HG03045 (cell line): ENCODE measurements around the gene MAPKAP1.

Source experiments
- ATAC-seq: cut with Tn5 transposase; IDR thresholded peaks from one replicate; pipeline ENCODE4 v1.9.1; 2021; ENCODE audit warnings: mild to moderate bottlenecking, moderate library complexity; ENCODE audit not compliant: unreplicated experiment

Gene MAPKAP1

DNA sequence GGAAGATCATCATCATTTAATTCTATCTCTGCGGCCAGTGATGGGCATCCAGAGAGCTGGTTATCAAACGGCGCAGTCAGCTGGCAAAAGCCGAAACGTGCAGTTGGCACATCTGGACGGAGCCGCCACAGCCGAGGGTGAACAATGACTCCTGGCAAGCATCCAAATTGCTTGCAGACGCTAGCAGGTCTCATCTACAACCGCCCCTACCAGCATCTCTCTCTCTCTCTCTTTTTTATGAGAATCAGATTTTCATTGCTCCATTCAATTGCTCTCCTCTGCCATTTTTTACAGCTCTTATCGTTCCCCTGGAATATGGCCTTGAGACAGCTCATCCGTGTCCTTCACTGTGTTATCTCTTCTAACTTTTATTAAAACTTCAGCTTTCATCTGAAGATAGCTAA lies 165.2 kb downstream of the MAPKAP1 start:
- no peak for ATAC-seq

GRCh38 chr9:125540497-125540896 lies 166.5 kb downstream of the MAPKAP1 start:
- no peak for ATAC-seq

- ATAC-seq, result no peak
These were observed 168.9 kb downstream of the MAPKAP1 start for GRCh38 chr9:125538092-125538473.

- ATAC-seq, result no peak
These were observed 169.4 kb downstream of the MAPKAP1 start for GRCh38 chr9:125537442-125538091.

- ATAC-seq, result no peak
These were observed 170.2 kb downstream of the MAPKAP1 start for GRCh38 chr9:125536776-125537175.

DNA sequence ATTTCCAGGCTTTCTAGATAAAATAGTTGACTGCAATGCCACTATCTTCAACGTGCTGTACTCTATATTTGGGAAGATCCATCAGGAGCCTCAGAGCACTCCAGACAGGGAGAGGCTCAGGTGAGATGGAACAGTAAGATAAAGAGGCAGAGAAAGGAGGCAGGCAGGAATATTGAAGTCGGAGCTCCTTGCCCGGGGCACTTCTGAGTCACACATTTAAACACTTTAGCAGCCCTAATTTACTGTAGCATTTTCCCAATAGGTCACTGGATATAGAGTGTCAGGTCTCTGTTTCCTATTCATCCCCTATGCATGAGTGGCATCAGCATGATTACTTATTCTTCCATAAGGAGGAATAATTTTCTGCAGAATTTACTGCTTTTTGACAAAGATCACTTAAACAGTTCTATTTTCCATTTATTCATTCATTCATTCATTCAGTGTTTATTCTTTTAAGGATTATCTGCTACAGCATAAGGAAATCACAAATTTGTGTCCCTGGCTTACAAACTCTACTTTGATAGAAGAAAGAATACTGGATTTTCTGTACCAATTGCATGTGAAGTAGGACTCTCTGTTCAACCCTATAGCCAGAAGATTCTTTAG lies 170.7 kb downstream of the MAPKAP1 start:
- ATAC-seq, result no peak

DNA sequence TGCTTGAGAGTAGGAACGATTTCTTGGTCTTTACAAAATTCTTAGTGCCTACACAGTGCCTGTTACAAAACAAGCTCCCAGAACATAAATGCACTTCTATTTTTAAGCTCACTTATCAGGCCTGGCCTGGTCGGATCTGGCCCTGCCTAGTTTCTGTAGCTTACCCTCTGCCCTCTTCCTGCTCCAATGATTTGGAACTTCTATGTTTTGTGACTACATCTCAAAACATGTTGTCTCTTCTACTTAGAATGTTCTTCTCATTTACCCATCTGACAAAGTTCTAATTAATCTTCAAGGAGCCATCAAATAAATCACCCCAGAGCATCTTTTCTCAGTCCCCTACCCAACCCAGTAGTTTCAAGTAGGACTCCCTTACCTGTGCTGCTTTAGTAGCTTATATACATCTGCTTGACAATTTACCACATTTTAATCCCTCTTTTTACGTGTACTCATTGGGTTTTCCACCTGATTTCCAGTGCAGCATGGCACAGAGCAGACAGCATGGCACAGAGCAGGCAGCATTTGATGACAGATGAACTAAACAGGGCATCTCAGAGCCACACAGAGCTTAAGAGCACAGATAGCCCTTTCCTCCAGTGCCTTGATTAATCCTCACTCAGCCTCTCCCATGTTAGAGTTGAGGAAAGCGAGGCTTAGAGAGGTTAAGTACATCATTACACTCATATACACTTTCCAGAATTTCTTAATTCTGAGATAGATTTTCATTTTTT lies 171.9 kb downstream of the MAPKAP1 start:
- no peak for ATAC-seq

GRCh38 chr9:125532812-125533594 lies 174.0 kb downstream of the MAPKAP1 start:
- ATAC-seq, result no peak

DNA sequence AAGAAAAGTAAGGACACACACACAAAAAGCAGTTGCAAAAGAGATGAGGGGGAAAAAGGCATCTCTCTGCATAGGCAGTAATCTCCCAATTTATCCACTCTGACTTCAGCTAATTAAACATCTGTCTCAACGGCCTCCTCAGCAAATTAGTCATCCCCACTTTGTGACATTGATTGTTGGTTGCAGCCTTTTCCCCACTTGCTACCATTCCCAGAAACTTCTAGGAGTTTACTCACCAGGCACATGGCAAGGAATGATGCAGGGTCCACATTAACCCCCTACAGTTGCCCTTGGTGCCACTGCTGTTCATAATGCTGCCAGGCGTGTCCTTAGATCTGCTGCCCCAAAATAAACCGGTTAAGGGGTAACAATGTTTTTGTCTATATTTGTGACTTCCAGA lies 174.6 kb downstream of the MAPKAP1 start:
- no peak for ATAC-seq

GRCh38 chr9:125529589-125530515 lies 177.2 kb downstream of the MAPKAP1 start:
- no peak for ATAC-seq

GRCh38 chr9:125529107-125529506 lies 177.9 kb downstream of the MAPKAP1 start:
- no peak for ATAC-seq

DNA sequence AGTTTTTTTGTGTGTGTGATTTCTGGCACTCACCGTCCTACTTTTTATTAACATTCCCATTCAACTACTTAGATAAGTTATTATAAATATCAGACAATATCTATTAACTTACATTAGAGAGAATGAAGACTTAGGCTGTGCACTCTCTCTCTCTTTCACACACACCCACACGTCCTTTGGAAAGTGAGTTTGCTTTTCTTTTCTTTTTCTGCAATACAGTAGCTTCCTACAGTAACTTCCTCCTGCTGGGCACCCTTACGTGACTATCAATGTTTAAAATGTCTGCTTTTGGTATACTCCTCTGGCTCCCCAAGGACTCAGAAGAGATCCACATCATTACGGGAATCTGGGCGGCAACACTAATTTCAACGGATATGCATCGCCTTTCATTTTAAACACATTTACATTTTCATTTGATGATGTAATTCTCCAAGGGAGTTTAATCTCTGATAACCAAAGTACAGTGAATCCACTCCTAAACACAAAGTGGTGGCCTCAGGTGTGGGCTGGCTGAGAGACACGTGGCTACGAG lies 179.5 kb downstream of the MAPKAP1 start:
- no peak for ATAC-seq

- ATAC-seq, result no peak
These were observed 180.9 kb downstream of the MAPKAP1 start for GRCh38 chr9:125525921-125526631.

DNA sequence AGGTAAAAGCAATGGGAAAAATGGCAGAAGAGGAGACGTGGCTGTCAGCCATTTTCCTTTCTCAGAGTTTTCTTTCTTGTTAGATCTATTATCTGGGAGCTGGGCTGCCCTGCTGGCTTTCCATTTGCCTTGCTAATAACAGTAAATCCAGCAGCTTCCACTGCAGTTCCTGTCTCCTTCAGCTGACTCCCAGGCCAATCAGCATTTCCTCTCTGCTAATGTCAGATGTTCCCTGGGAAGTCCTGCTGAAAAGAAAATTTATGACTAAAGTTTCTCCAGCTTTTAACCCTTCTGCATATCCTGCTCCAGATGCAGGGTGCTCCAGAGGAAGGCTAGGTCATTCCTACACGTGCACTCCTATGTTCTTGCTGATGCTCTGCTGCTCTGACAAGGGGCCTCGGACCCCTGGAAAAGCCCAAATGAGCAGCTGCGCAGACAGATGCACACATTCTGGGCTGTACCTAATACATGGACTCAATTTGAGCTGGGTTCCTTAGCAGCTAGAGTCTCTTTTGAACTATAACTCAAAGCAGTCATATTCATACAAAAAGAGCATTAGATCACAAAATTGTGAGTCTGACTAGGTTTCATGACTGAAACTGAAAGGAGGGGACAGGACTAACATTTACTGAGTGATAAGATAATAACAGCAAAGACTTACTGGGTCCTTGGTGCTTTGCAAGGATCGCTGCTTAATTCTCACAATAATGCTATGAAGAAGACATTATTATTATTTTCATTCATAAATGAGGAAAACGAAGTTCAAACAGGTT lies 182.2 kb downstream of the MAPKAP1 start:
- no peak for ATAC-seq

DNA sequence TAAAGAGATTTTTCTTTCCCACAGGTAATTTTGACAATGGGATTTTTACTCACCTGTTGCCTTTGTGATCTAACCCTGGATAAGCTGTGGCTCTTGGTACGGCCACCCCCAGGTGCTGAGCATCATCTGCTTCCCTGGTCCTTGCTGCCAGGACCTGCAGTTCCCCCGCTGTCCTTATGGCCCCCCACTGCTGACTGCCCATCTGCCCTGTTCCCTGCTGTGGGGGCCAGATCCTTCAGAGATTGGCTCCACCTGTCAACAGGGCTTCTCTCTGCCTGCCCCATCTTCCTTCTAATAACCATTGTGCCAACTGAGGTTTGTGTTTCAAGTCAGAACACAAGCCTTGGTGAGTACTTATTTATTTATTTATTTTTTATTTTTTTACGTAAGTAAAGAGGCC lies 183.3 kb downstream of the MAPKAP1 start:
- ATAC-seq, result no peak

DNA sequence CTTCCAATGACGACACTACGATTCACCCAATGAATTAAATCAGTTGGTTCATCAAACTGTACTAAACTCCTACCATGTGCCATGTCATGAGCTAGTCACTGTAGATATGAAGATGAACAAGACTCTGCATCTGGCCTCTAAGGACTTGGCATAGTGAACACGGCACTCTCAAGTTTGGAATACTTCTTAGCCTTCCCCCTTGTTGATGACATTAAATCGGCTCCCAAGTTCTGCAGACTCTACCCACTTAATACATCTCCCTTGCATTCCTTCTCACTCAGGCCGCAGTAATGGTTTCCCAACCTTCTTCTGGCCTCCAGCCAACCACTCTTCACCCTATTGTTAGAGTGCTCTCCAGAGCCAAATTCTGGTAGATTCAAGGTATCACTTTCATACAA lies 184.7 kb downstream of the MAPKAP1 start:
- ATAC-seq, result no peak

DNA sequence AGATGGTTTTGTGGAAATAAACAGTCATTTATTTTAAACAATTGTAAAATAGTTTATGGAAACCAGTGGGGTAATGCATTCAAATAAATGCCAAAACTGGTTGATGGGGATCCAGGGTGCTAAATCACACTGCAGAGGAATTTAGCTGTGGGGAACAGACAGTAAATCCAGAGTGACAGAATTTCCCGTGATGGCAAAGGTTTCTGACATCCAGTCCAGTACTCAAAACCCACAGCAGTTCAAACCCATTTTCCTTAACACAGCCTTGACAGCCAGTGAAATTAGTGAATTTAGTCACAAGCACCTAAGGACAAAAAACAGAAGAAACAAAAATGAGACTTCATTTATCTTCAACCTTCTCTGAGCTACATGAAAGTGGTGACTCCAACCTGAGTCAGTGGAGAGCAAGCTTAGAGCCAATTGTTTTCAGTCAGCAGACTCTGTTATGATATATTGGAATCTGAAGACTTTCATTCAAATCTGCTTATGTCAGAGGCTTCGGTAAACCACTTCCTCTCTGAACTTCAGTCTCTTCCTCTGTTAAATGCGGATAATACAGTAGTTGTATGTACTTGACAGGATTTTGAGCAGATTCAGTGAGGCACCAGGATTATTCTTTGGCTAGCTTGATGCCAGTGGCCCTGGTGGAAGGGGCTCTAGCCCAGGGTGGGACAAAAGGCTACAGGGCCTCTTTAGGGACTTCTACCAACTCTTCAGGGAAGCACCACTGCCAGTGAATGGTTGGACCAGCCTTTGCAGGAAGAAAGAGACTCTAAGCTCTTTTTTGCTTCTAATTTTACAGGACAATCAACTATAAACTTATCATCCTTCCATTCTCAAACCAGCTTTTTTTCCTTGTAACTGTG lies 185.3 kb downstream of the MAPKAP1 start:
- ATAC-seq, result no peak

DNA sequence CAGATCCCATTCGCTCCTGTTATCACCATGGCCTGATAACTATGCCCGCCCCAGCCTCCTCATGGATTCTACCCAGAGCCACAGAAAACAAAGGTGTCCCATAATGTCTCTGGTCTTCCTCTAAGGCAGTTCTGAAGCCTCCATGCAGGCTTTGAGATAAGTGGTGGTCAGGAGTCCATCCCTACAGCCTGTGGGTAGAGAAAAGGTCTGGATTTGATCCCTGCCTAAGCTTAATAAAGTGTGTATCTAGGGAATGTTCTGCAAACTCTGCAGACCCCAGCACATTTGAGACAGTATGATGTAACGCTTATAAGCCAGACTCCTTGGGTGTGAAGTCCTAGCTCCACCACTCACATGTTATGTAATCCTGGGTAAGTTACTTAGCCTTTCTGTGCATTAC lies 187.3 kb downstream of the MAPKAP1 start:
- no peak for ATAC-seq
